GM19238 (cell line): Measurements from ENCODE around the gene CHST9.
"Not testable (repeated sequence)": the region's sequence is repeated elsewhere in the genome, so short reads cannot be mapped to it uniquely, and the experiment has no call there.

Experiments used
- DNase-seq: peaks from one replicate; pipeline ENCODE4 v3.0.0; 2011; ENCODE audit warnings: low spot score; ENCODE audit not compliant: insufficient read length

Gene CHST9

GRCh38 chr18:27185025-27185763 is at the start of gene CHST9:
TSS of gene CHST9 (minus strand) at chr18:27185308. CDS start at chr18:27142809, 42,499 bp downstream.
- no peak for DNase-seq

- not testable (repeated sequence) for DNase-seq
Observed at GRCh38 chr18:27232355-27232754, 47.2 kb upstream of the CHST9 start.

GRCh38 chr18:27231671-27232070 is 46.6 kb upstream of the CHST9 start:
- DNase-seq, result not testable (repeated sequence)

- not testable (repeated sequence) for DNase-seq
Observed at GRCh38 chr18:27231221-27231620, 46.1 kb upstream of the CHST9 start.

GRCh38 chr18:27227721-27228120 is 42.6 kb upstream of the CHST9 start:
- no peak for DNase-seq

- DNase-seq, result no peak
Observed at GRCh38 chr18:27226556-27227075, 41.5 kb upstream of the CHST9 start.

- DNase-seq, result no peak
Observed at GRCh38 chr18:27225947-27226481, 40.9 kb upstream of the CHST9 start.

GRCh38 chr18:27223526-27224291 is 38.6 kb upstream of the CHST9 start:
- DNase-seq, result no peak

GRCh38 chr18:27214831-27215230 is 29.7 kb upstream of the CHST9 start:
- DNase-seq, result no peak

- DNase-seq, result no peak
Observed at GRCh38 chr18:27213123-27213717, 28.1 kb upstream of the CHST9 start.

GRCh38 chr18:27211569-27211968 is 26.5 kb upstream of the CHST9 start:
- DNase-seq, result no peak

- DNase-seq, result no peak
Observed at GRCh38 chr18:27206411-27206810, 21.3 kb upstream of the CHST9 start.

GRCh38 chr18:27202741-27203140 is 17.6 kb upstream of the CHST9 start:
- DNase-seq, result no peak

GRCh38 chr18:27198036-27198435 is 12.9 kb upstream of the CHST9 start:
- DNase-seq, result no peak

GRCh38 chr18:27188309-27188708 is 3.2 kb upstream of the CHST9 start:
- no peak for DNase-seq

GRCh38 chr18:27185897-27186296 is 789 bp upstream of the CHST9 start:
- DNase-seq, result no peak

- no peak for DNase-seq
Observed at GRCh38 chr18:27184115-27185024, 738 bp downstream of the CHST9 start.

- DNase-seq, result no peak
Observed at GRCh38 chr18:27181726-27182125, 3.4 kb downstream of the CHST9 start.

GRCh38 chr18:27178424-27178823 is 6.7 kb downstream of the CHST9 start:
- no peak for DNase-seq

- DNase-seq, result no peak
Observed at GRCh38 chr18:27175914-27176313, 9.2 kb downstream of the CHST9 start.

GRCh38 chr18:27175245-27175644 is 9.9 kb downstream of the CHST9 start:
- DNase-seq, result no peak
